DND-41 (cell line): ENCODE results near the gene KLRK1.

Experiments used
- EZH2 ChIP-seq: IDR thresholded peaks from 3 replicates; pipeline ENCODE4 v1.6.1; 2012; ENCODE audit warnings: borderline replicate concordance, low read depth, mild to moderate bottlenecking, moderate library complexity, low read length, inconsistent platforms; ENCODE audit not compliant: severe bottlenecking
- TF ChIP-seq, protein P1 (sequence below): IDR thresholded peaks from 2 replicates; pipeline ENCODE4 v1.5.1; 2012; ENCODE audit warnings: borderline replicate concordance, low read length, moderate library complexity, mild to moderate bottlenecking; ENCODE audit not compliant: poor library complexity, severe bottlenecking; ENCODE audit errors: extremely low read depth

- TF ChIP-seq, protein P1, sequence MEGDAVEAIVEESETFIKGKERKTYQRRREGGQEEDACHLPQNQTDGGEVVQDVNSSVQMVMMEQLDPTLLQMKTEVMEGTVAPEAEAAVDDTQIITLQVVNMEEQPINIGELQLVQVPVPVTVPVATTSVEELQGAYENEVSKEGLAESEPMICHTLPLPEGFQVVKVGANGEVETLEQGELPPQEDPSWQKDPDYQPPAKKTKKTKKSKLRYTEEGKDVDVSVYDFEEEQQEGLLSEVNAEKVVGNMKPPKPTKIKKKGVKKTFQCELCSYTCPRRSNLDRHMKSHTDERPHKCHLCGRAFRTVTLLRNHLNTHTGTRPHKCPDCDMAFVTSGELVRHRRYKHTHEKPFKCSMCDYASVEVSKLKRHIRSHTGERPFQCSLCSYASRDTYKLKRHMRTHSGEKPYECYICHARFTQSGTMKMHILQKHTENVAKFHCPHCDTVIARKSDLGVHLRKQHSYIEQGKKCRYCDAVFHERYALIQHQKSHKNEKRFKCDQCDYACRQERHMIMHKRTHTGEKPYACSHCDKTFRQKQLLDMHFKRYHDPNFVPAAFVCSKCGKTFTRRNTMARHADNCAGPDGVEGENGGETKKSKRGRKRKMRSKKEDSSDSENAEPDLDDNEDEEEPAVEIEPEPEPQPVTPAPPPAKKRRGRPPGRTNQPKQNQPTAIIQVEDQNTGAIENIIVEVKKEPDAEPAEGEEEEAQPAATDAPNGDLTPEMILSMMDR: peak; percentile 32
- no peak for TF ChIP-seq EZH2
Observed at GRCh38 chr12:10366875-10367274, 23.0 kb downstream of the KLRK1 start.
